CD4-positive, alpha-beta T cell treated with Interleukin-1 beta for 1 hour (primary cell): ENCODE data around the gene ANKRD52.
A peak's percentile ranks its signal among the peaks of the same experiment; 100 is the strongest.

ENCODE experiments used
- DNase-seq, 2 donors: peaks; one replicate each; pipeline ENCODE4 v3.0.0-alpha.2; 2020 to 2022

Gene ANKRD52

DNA sequence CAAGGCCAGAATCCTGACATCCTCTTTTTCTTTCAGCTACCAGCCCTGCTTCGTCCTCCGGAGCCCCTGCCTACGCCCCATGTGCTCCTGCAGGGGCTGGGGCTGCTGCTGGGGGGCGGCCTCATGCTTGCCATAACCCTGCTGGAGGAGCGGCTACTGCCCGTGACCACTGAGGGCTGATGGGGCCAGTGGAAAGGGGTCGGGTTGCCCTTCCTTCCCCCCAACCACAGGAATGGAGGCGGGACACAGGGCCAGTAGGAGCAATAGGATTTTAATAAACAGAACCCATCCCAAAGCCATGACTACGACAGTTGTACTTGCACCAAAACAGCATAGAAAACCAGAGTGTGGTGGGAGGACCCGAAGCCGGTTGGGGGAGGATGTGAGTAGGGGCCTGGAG lies 20.6 kb downstream of the ANKRD52 start:
- no peak for DNase-seq

DNA sequence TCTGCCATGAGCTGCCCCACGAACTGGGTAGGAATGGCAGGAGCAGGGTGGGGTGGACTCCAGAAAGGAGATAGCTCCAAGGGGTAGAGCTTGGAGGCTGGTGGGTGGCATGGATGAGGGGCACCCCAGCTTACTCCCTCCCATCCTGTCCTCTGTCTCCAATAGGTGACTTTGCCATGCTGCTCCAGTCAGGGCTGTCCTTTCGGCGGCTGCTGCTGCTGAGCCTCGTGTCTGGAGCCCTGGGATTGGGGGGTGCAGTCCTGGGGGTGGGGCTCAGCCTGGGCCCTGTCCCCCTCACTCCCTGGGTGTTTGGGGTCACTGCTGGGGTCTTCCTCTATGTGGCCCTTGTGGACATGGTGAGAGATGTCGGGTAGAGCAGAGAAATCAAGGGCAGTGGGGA lies 21.2 kb downstream of the ANKRD52 start:
- DNase-seq = no peak

DNA sequence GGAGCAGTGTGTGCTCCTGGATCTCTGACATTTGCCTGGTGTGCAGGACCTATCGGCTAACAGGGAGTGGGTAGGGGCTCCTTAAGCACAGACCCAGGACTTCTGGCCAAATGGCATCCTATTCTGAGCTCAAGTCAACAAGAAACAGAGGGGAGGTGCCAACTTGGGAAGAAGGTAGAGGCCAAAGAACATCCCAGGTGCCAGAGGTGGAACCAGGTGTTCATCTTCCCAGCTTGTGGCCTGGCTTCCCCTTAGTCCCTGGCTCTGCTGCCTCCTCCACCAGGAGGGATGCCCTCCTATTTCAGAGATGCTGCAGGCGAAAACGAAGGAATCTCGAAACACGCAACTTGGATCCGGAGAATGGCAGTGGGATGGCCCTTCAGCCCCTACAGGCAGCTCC lies 22.1 kb downstream of the ANKRD52 start:
- no peak for DNase-seq

DNA sequence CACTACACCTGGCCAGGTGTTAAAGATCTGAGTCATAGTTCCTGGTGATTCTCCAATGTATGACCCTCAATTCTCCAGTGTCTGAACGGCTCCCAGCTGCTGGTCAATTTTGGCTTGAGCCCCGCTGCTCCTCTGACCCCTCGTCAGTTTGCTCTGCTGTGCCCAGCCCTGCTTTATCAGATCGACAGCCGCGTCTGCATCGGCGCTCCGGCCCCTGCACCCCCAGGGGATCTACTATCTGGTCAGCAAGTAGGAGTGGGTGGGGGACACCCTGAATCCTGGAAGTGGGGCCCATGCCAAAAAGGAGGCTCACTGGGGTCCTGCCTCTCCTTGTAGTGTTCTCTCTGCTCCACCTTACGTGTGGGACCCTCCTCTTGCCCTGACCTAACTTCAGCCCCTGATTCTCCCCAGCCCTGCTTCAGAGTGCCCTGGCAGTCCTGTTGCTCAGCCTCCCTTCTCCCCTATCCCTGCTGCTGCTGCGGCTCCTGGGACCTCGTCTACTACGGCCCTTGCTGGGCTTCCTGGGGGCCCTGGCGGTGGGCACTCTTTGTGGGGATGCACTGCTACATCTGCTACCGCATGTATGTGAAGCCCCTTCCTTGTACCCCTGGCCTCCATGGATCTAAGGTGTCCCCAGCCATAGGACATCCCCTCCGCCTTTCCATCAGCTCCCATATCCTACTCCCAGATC lies 23.3 kb downstream of the ANKRD52 start:
- DNase-seq = no peak

DNA sequence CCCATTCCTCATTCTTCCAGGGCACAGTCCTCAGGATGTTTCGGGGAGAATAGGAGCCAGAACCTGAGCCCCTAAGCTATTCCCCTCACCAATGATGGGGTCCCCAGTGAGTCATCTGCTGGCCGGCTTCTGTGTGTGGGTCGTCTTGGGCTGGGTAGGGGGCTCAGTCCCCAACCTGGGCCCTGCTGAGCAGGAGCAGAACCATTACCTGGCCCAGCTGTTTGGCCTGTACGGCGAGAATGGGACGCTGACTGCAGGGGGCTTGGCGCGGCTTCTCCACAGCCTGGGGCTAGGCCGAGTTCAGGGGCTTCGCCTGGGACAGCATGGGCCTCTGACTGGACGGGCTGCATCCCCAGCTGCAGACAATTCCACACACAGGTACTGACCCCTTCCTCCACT lies 27.0 kb downstream of the ANKRD52 start:
- no peak for DNase-seq

DNA sequence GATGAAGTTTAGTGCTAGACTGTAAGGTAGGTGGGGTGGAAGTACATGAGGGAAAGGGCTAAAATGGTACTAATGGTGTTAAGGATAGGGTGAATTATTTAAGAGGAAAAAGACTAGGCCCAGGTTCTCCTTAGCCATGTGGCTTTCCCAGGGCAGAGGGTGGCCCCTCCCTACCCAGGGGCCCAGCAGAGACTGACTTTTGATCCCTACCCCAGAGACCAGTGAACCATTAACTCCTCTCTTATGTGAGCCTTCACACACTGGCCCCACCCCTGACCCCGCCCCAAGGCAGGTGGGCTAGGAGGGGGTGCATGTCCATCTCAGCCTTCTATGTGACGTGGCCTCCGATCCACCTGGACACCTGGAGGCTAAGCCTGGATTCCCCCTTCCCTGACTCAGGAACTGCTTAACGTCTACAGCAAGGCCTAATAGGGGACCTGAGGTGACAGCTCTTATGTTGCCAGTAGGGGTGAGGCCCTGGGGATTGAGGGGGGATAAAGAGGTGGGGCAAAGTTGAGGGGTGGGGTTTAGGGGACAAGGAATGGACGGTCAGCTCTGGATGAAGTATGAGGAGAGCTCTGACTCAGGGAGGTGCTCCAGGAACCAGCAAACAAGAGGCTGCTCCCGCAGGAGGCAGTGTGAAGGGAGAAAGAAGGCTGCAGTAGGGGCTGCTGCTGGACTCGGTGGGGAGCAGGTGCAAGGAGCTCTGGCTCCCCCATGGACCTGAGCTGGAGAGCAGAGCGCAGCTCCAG lies 27.6 kb downstream of the ANKRD52 start:
- DNase-seq = no peak

DNA sequence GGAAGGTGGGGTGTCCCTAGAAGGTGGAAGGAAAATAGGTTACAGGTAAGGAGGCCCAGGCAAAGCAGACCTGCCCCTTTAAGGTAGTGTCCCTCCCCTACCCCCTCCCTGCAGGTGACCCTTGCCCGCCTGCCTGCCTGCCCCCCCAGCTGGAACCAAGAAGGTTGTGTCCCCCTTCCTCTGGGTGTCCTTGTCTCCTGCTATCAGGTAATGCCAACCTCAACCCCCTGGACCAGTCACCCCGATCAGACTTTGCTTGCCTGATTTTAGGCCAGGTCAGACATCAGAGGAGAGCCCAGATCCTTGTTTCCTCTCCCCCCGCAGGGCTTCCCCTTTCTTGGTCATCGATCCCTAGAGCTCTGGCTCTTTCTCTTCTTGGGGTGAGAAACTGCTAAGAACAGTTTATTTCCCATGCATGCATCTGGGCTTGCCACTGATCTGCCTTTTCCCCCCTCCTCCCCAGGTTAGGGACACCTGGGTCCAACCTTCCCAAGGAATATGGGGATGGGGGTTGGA lies 28.2 kb downstream of the ANKRD52 start, which contains the start of gene SLC39A5:
Gene SLC39A5, plus strand, starts transcription at position 136 of the 516 bp plus-strand sequence. CDS start 1,224 bp downstream, outside the sequence.
- DNase-seq = no peak

DNA sequence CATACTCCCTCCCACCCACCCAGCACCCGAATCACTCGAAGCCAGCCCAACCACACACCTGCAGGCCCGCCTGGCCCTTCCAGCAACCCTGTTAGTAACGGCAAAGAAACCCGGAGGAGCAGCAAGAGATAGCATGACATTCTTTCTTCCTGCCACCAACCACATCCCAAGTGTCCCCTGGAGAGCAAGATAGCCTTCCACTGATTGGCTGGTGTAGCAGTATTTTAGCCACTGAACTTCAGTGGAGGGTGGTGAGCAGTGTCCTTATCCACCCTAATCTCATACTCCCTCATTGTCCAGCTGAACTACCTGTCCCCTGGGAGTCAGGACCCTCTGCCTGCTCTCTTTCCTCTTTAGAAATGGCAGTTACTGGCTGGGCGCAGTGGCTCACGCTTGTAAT lies 29.1 kb downstream of the ANKRD52 start:
- DNase-seq = no peak

DNA sequence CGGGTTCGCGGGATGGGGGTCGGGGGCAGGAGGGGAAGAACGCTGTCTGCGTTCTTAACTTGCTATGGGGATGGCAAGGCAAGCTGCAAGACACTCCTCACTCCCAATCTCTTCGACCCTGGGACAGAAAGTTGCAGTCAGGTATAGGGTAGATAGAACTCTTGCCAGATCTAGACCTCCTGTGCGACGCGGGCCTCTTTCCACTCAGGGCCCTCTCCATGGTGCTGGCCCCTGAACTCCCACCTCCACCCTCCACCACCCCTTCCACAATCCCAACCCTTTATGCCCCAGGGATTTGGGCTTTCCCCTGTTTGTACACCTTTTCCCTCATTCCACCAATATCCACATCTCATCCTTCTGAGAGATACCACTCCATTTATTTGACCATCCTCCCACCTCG lies 33.2 kb downstream of the ANKRD52 start:
- no peak for DNase-seq

DNA sequence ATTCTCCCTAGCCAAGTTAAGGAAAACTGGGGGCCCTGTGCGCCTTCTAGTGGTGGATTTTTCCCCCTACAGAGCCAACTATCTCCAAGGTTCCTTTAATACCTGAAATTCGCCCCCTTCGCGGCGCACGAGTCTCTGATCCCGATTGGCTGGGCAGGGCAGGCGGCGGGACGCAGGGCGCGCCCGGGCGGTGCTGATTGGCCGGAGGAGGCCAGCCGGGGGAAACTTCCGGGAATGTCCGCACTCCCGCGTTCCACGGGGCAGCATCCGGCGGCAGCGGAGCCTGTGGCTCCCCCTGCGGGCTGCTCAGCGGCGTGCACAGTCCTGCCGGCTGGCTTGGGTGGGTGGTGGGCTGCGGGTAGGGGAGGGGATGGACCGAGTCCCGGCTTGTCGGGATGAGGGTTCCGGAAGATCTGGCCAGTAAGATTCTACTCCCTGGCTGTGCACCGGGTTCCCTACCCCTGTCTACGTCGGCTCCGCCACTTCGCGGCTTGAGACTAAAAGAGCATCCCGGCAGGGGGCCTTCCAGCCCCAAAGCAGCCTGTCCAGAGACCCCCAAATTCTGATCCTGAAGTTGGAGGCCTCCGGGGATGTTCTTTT lies 34.0 kb downstream of the ANKRD52 start, which contains the start of gene NABP2:
Gene NABP2, plus strand, starts transcription at position 241 of the 600 bp plus-strand sequence. CDS start 515 bp downstream, outside the sequence.
- DNase-seq = peak; percentile 92 to 94

DNA sequence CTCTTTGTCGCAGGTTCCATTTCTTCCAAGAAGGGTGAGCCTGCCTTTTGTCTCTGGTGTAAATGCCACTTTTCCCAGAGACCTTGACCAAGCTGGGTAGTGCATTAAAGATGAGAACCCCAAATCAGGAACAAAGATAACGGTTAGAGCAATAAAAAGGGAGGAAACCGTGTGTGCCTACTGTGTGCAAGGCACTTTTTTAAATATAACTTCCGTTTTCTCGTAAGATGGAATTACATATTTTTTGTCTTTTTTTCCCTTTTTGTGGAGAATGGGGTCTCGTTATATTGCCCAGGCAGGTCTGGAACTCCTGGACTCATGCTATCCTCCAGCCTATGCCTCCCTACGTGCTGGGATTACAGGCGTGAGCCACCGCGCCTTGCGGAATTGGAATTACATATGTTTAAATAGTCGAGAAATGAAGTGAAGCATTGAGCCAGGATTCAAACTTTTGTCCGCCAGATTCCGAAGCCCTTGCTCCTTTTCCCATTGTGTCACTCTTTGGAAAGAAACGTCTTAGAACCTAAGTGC lies 34.5 kb downstream of the ANKRD52 start:
- DNase-seq = no peak

DNA sequence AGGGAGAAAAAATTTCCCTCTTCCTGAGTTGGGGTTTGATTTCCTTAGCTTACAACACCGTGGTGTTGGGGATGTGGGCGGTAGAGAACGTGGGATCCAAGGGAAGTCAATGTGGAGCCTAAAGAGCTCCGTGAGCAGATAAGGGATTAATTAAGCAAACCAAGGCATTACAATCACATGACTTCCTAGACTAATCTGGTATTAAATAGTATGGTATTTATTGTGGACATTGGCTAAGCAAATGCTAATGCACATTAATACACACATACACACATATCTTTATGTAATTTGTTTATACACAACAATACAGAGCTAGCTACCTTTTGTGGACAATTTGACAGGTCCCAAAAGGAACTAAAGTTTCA lies 35.7 kb downstream of the ANKRD52 start:
- no peak for DNase-seq

DNA sequence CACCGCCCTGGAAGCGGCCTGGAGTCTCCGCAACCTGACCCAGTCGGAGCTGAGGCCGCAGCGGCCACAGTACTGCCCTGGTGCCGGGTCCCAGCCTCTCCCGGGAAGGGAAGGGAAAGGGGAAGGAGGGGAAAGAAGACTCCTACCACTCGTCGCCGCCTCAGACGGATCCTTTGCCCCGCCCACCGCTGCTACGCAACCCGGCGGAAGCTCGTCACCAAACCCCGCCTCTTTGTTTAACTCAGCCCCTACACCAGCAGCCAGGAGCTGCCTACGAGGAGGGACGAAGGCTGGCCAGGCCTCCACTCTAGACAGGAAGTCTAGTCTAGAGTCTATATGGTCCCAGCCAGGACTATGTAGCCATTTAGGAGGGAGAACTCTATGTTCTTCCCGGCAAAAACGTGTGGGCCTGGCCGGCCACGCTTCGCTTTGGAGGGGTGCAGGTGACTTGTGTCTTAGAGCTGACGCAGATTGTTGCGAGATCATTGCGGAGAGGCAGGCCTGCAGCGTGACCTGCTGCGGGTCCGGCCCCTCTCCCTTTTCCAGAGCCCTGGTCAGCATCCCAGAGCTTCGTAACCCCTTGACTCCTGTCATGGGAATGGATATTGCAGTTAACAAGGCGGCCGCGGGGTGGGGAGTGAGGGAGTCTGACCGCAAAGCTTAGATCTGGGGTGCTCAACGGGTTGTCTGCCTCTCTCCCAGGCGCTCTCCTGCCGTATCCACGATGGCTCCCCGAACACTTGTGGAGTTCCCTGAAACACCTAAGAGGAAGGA lies 36.2 kb downstream of the ANKRD52 start, which contains the start of gene RNF41:
Gene RNF41, minus strand, starts transcription at position 166 of the 774 bp plus-strand sequence. CDS start 7,875 bp downstream, outside the sequence.
- peak; percentile 93 to 94 for DNase-seq

DNA sequence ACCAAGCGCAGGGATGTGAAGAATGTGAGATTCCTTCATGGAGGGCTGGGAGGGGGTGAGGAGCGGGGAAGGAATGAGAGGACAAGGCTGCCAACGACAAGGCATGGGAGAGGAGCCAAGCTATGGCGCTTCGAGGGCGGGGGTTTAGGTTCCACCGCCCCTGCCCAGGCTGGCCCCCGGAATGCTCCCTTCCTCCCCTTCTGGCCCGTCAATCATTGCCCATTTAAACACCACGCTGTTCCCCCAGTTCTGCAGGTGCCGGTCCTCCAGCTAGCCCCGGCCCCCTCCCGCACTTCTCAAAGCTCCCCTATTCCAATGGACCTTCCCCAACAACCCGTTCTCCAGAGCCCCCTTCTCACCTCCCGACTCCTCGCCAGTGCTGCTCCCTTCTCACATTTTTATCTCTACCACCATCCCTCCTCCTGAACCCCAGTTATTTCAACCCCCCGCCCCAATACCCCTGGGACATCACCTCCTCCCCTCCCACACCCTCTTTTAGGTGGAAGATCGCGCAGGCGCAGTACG lies 36.9 kb downstream of the ANKRD52 start:
- DNase-seq = no peak

DNA sequence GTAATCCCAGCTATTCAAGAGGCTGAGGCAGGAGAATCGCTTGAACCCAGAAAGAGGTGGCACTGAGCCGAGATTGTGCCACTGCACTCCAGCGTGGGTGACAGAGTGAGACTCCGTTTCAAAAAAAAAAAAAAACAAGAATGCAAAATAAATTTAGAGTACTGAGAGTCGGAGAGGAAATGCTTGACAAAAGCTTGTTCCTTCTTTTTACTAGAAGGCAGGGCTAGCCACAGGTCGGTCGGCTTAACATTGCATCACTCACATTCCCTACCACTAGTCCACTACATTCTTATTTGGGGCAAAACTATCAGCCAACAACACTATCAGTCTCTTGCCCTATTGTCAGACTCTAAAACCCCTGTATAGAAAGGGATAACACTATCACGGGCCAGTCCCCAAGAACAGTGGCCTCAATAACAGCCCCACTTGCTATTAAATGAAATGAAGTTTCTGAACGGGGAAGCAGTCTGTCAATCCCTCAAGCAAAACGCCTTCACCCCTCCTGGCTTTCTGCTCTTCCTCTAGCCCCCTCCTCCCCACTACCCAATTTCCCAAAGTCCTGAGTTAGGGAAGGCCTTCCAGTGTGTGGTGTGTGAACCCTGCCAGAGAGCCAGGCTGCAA lies 37.5 kb downstream of the ANKRD52 start:
- peak in 1 of 2 donors; percentile 35 for DNase-seq

DNA sequence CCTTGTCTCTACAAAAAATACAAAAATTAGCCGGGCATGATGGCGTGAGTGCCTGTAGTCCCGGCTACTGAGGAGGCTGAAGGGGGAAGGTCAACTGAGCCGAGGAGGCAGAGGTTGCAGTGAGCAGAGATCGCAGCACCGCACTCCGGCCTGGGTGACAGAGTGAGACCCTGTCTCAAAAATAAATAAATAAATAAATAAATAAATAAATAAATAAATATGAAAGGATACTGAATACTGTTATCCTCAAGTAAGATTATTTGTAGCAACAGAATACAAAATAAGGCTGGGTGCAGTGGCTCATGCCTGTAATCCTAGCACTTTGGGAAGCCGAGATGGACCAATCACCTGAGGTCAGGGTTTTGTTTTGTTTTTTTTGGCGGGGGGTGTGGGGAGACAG lies 38.3 kb downstream of the ANKRD52 start:
- no peak for DNase-seq

DNA sequence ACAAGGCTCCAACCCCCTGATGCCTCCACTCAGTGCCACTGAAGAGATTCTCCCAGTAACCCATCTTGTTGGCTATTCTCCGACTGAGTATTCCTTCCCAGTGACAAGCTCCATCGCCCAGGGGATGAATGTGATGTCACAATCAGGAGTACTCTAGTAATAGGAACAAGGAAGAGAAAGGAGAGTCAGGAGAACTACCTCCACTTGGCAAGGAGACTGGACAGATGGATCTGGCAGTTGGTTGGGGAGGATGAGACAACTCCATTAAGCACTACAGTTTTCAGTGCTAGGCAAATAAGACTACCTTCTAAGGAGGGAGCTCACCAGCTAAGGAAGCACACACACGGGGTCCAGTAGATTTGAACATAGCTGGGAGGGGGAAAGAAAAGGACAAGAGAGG lies 41.7 kb downstream of the ANKRD52 start:
- no peak for DNase-seq

DNA sequence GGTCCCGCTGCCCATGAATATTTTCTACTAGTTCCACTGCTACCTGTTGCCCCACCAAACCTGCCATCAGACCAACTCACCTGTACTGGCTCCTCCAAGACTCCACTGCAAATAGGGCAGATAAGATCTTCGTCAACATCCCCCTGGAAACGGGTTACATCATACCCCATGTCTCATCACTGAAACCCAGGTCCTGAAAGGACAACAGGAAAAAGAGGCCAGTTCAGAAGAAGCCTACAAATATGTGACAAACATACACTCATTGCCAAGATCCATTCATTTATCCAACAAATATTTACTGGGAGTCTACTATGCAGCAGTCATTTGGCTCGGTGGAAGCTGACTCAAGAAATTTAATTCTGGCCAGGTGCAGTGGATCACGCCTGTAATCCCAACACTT lies 44.3 kb downstream of the ANKRD52 start:
- DNase-seq = no peak

DNA sequence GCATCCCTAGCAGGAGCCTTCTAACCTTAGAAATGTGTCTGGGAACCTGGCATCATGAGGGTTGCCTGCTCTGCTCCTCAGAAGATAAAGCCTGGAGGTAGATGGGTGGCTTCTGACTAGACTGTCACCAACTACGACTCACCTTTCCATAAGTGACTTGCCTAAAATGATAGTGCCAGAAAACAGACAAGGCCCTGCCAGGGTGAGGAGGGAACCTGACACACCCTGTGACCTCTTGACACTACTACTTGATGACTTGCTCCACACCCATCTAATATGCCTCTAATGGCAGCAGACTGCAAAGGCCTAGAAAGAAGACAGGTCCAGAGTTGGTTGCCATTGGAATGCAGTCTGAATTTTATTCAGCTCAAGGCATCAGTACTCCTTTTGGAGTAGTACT lies 45.8 kb downstream of the ANKRD52 start:
- DNase-seq = no peak

DNA sequence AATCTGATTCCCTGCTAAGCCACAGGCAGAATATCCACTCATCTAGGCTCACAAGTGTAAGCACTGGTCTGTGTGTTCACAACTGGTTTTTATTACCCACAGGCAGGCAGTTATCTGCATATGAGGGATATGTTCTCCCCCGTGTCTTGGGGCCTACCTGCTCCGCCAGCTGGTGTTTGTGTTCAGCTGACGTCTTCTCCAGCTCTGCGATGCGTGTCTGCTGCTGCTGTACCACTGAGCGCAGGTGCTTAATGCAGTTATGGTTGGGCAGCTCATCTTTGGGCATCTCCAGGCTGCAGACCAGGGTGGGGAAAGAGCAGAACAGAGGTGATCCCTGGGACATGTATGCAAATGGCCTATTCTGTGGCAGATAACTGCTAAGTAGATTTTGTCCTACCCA lies 50.2 kb downstream of the ANKRD52 start:
- peak in 1 of 2 donors; percentile 53 for DNase-seq

DNA sequence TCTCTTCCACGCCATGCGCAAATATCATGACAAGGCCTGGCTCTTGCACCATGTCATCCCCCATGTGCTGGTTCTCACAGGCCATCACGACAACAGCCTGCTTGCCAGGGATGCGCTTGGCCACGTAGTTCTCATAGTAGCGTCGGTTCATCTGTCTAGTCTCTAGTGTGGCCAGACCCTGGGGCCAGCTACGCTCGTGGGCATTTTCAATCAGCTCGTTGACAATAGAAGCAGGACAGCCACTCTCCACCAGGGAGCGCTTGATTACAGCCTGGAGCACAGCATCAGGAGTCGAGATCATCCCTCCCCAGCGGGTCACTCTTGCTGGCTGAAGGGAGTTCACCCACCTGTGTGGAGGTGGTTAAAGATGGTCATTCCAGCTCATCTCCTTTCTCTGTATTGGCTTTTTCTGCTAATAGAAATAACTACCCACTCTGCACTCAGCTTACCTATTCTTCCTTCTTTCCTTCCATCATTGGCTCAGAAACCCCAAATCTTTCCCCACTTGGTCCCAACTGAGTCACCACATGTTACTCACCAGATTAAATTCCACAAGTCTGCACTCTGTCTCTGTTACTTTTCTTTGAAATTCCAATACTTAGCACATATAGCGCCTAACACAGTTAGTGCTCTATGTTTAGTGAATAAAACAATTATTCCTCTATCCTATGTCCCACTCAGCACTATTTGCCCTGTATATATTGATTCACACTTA lies 51.6 kb downstream of the ANKRD52 start:
- peak; percentile 45 to 52 for DNase-seq
